ENCODE results near the gene ADAT2.

The ADAT2 gene

DNA sequence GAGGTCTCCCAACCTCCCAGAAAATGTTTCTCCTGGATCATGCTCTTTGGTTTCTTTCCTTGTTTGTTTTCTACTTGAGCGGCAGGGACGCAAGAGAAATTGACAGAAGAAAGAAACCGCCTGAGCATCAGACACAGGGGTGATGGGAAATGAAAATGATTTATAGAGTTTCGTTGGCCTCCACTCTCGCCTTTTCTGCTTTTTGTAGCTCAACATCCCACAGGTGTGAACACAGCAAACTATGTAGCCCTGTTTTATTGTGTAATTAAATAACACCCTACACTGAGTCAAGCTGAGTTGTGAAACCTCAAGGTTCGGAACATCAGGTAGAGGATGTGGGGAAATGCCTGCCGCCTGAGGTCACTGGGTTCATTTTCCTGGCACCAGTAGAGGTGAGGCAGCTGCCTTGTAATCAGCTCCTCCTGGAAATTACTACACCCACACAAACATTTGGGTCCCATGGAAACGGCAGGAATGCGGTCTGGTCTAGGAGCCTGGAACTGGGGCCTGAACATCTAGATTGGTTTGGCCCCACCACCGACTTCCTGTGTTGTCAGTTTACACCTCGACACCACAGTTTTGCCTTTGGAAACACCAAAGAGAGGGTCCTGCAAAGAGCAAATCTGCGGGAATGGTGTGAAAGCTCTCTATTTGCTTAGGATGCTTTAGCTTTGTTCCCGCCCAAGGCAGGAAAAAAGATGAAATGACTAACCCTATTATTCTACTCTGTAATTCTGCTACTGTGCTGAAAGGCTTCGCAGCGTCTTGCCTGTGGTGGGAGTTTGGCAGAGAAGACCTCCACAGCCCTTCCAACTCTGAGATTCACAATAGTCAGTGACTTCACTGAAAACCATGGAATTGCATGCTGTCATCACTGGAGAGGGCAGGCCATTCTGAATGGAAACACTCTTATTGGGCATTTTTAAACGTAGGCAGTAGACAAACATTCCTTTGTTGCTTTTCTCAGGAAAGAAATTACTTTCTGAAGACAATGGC, 53.0 kb downstream of the ADAT2 start:
- DNase-seq (ENCODE audit: low spot score) = no peak

GRCh38 chr6:143396497-143397226, 53.8 kb downstream of the ADAT2 start:
- DNase-seq (ENCODE audit: low spot score) = no peak

- no peak for DNase-seq (ENCODE audit: low spot score)
Measured at GRCh38 chr6:143395699-143396098, 54.8 kb downstream of the ADAT2 start.

DNA sequence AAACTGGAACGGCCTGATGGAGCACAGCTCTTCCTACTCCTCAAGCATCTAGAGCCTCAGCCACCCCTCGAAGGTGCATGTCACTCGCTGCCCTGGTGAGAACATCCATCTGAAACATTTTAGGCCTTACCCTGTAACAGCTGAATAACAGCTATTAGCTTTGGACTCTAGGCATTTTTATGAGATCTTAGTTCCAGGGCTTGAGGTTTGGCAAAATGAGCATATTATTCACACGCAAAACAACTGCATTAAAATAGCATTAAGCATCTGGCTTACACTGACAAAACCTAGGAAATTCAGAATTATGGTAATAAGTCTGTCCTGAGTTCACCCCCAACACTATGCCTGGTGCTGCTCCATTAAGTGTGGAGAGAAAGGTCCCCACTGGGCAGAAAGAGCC, 56.1 kb downstream of the ADAT2 start:
- no peak for DNase-seq (ENCODE audit: low spot score)

DNA sequence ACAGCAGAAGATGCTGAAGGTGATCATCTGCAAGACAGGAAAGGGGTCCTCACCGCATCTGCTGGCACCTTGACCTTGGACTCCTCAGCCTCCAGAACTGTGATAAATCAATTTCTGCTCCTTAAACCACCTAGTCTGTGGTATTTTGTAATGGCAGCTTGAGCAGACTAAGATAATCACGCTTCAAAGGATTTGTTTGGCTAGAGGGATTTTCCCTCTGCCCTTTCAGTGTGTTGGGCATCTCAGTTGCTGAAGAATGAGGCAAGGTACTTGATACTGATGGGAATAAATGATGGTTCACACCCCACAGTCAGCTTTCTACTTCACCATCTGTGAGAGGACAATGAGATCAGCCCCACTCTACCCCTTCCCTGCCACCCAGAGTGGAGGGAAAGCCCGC, 60.2 kb downstream of the ADAT2 start:
- DNase-seq (ENCODE audit: low spot score) = no peak

DNA sequence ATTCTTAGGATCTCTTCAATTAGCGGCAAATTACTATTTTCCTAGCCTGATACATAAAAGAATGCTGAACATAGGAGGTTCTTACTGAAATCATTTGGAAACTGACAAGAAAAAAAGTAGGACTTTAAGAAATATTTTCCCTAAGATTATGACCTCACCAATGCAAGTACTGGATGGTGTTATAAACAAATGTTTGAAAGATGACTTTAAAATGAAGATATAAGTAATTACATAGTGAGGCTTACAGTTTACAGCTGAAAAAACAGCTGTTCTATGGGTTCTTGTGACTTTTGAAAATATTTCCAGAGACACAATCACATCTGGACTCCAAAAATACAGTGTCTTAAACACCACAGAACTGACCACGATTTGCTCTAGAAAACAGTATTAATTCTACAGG, 64.9 kb downstream of the ADAT2 start:
- DNase-seq (ENCODE audit: low spot score) = no peak

DNA sequence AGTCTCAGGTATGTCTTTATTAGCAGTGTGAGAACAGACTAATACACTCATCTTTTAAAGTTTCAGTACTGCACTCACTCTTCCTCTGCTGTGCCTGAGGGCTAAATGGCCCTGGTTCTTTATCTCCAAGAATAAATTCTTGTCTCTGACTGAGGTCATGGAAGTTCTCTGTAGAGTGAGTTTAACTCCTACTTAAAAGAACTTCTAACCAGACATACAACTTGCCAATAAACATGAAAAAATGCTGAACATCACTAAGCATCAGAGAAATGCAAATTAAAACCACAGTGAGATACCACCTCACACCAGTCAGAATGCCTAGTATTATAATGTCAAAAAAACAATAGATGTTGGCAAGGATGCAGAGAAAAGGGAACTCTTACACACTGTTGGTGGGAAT, 73.6 kb downstream of the ADAT2 start:
- no peak for DNase-seq (ENCODE audit: low spot score)

- DNase-seq (ENCODE audit: low spot score) = no peak
Measured at GRCh38 chr6:143376375-143376774, 74.1 kb downstream of the ADAT2 start.

- DNase-seq (ENCODE audit: low spot score) = no peak
Measured at GRCh38 chr6:143375022-143375585, 75.4 kb downstream of the ADAT2 start.

- DNase-seq (ENCODE audit: low spot score) = no peak
Measured at GRCh38 chr6:143374014-143374413, 76.5 kb downstream of the ADAT2 start.

Small RNAs within 50 kb of the gene (small RNA-seq; reads per million reads assigned to genes)
- 0.16 to 2.1 reads per million in 2 experiments for gene RNA5SP221
